NCI-H774 (cell line): ENCODE measurements around the gene LURAP1L.
A peak's percentile ranks its signal among the peaks of the same experiment; 100 is the strongest.

Experiments
- DNase-seq: peaks from one replicate; lab custom pipeline; 2025; lab: John Stamatoyannopoulos, UW

The LURAP1L gene

GRCh38 chr9:12813533-12813932, 38.7 kb downstream of the LURAP1L start:
- DNase-seq = no peak

GRCh38 chr9:12813960-12814876, 39.4 kb downstream of the LURAP1L start:
- DNase-seq = peak; percentile 90

- no peak for DNase-seq
Observed at GRCh38 chr9:12814877-12815237, 40.0 kb downstream of the LURAP1L start.

GRCh38 chr9:12815888-12816287, 41.1 kb downstream of the LURAP1L start:
- no peak for DNase-seq

- DNase-seq = peak; percentile 21
Observed at GRCh38 chr9:12816656-12817101, 41.9 kb downstream of the LURAP1L start.

- peak; percentile 39 for DNase-seq
Observed at GRCh38 chr9:12817702-12818101, 42.9 kb downstream of the LURAP1L start.

GRCh38 chr9:12818431-12819000, 43.7 kb downstream of the LURAP1L start:
- no peak for DNase-seq

GRCh38 chr9:12819436-12820185, 44.8 kb downstream of the LURAP1L start:
- DNase-seq = no peak

- DNase-seq = no peak
Observed at GRCh38 chr9:12822111-12822510, 47.3 kb downstream of the LURAP1L start.

GRCh38 chr9:12826924-12827565, 52.2 kb downstream of the LURAP1L start:
- DNase-seq = no peak

GRCh38 chr9:12833701-12834100, 58.9 kb downstream of the LURAP1L start:
- no peak for DNase-seq

GRCh38 chr9:12838546-12838945, 63.7 kb downstream of the LURAP1L start:
- no peak for DNase-seq

GRCh38 chr9:12843735-12844134, 68.9 kb downstream of the LURAP1L start:
- DNase-seq = no peak

GRCh38 chr9:12846035-12846434, 71.2 kb downstream of the LURAP1L start:
- DNase-seq = no peak

GRCh38 chr9:12847561-12847960, 72.7 kb downstream of the LURAP1L start:
- no peak for DNase-seq

- peak; percentile 8 for DNase-seq
Observed at GRCh38 chr9:12849486-12850003, 74.7 kb downstream of the LURAP1L start.

GRCh38 chr9:12851341-12852090, 76.7 kb downstream of the LURAP1L start:
- DNase-seq = no peak

GRCh38 chr9:12853051-12853450, 78.2 kb downstream of the LURAP1L start:
- no peak for DNase-seq

GRCh38 chr9:12854221-12854620, 79.4 kb downstream of the LURAP1L start:
- no peak for DNase-seq

GRCh38 chr9:12855066-12855465, 80.2 kb downstream of the LURAP1L start:
- DNase-seq = no peak

GRCh38 chr9:12856603-12857002, 81.8 kb downstream of the LURAP1L start:
- no peak for DNase-seq
